Natural killer cell (primary cell): ENCODE data around the gene CDH18. TPM values are rescaled to one million over a fixed set of nuclear protein-coding genes. Genes with fewer than 3 reads are reported as not detected.

ENCODE experiments used
- ATAC-seq, 3 donors: fragments of 150-1000 bp in 2 of 3; fragments of 200-7000 bp in 1 of 3; cut with Tn5 transposase; 1 replicate in 1 of 3; 2 replicates in 2 of 3; pipeline ENCODE4 v1.10.0; 2021; ENCODE audit warnings: mild to moderate bottlenecking in 2 of 3, moderate library complexity in 2 of 3
- DNase-seq, 2 donors: peaks; one replicate each; pipeline versions ENCODE4 v3.0.0 to v3.0.0-alpha.2; 2013 to 2021; ENCODE audit warnings: mixed read lengths in 1 of 2
- H3K27ac ChIP-seq: one replicate; pipeline ENCODE4 v1.5.1; 2013; ENCODE audit warnings: mild to moderate bottlenecking, low read length
- H3K27me3 ChIP-seq: one replicate; pipeline ENCODE4 v1.6.1; 2013; ENCODE audit warnings: low read length; ENCODE audit not compliant: control insufficient read depth, insufficient read depth
- H3K36me3 ChIP-seq: one replicate; pipeline ENCODE4 v1.6.1; 2013; ENCODE audit warnings: low read length; ENCODE audit not compliant: control insufficient read depth, insufficient read depth
- H3K4me1 ChIP-seq: one replicate; pipeline ENCODE4 v1.6.1; 2013; ENCODE audit warnings: low read length; ENCODE audit not compliant: control insufficient read depth, insufficient read depth
- H3K4me3 ChIP-seq: one replicate; pipeline ENCODE4 v1.5.1; 2013; ENCODE audit warnings: low read length
- H3K9me3 ChIP-seq: one replicate; pipeline ENCODE4 v1.6.1; 2013; ENCODE audit warnings: low read length; ENCODE audit not compliant: control insufficient read depth, insufficient read depth
- H3K27ac Mint-ChIP-seq, 2 donors: one replicate each; pipeline ENCODE4 v1.8.0; 2022; ENCODE audit warnings: mild to moderate bottlenecking in 2 of 2, mixed read lengths in 2 of 2, moderate library complexity in 1 of 2
- H3K27me3 Mint-ChIP-seq, 2 donors: one replicate each; pipeline ENCODE4 v1.8.0; 2022; ENCODE audit warnings: low read depth in 2 of 2, mixed read lengths in 2 of 2
- H3K36me3 Mint-ChIP-seq: one replicate; pipeline ENCODE4 v1.8.0; 2022; ENCODE audit warnings: mixed read lengths
- H3K4me1 Mint-ChIP-seq, 2 donors: one replicate each; pipeline ENCODE4 v1.8.0; 2022; ENCODE audit warnings: mixed read lengths in 2 of 2
- H3K4me3 Mint-ChIP-seq: one replicate; pipeline ENCODE4 v1.8.0; 2022; ENCODE audit warnings: mild to moderate bottlenecking, moderate library complexity, mixed read lengths
- H3K9me3 Mint-ChIP-seq, 2 donors: one replicate each; pipeline ENCODE4 v1.8.0; 2022; ENCODE audit warnings: mixed read lengths in 2 of 2
- CTCF ChIP-seq: fragments of 200-600 bp; IDR thresholded peaks from one replicate; pipeline ENCODE4 v1.8.0; 2022; ENCODE audit warnings: antibody characterized with exemption
- WGBS: methylation state at CpG from one replicate; pipeline ENCODE4 v1.1.7; 2013; ENCODE audit warnings: missing lambda C conversion rate; ENCODE audit not compliant: insufficient coverage; 5-methylcytosine and 5-hydroxymethylcytosine counted together
- intact Hi-C: fragments of 100-400 bp; cut with micrococcal nuclease; formaldehyde crosslinking; loops from one replicate; pipeline ENCODE4 v1.14.2; 2022
- total RNA-seq, 4 donors: library from RNA; stranded (reverse); fragments of 120-200 nt in 1 of 4; gene quantifications; one replicate each; pipeline versions ENCODE4 v1.2.3 to v1.2.4, GENCODE V29; 2013 to 2022

Gene CDH18
- total RNA-seq, 3 donors from 2014 or later (not counting 1 experiment from before 2014, with no cell fraction given), result not detected

- Histone ChIP-seq H3K36me3 (no peaks in the 10 kb centered on the region), H3K27ac (no peak overlapping the region), H3K9me3 (peaks cover 3% of the 10 kb centered on the region), H3K4me1 (no peaks in the 10 kb centered on the region), H3K27me3 (no peaks in the 10 kb centered on the region), H3K4me3 (no peak overlapping the region)
- no CpG with 5 or more reads among the region's 1 CpG for WGBS
- H3K36me3 Mint-ChIP-seq, result peaks cover 9% of the 10 kb centered on the region
- no peak for TF ChIP-seq CTCF
- intact Hi-C loops, result no loop called here
- H3K4me1 Mint-ChIP-seq, result no peaks in the 10 kb centered on the region
- no peak overlapping the region for H3K27ac Mint-ChIP-seq
- ATAC-seq (no peak), DNase-seq (no peak)
- H3K4me3 Mint-ChIP-seq, result no peak overlapping the region
- H3K27me3 Mint-ChIP-seq, result no peaks in the 10 kb centered on the region
- peaks cover 11 to 28% of the 10 kb centered on the region in 2 donors for H3K9me3 Mint-ChIP-seq
These were observed 453.2 kb downstream of the CDH18 start for GRCh38 chr5:19534751-19535150.

- Histone ChIP-seq H3K27me3 (no peaks in the 10 kb centered on the region), H3K27ac (no peak overlapping the region), H3K9me3 (peaks cover 3% of the 10 kb centered on the region), H3K4me1 (no peaks in the 10 kb centered on the region), H3K36me3 (no peaks in the 10 kb centered on the region), H3K4me3 (no peak overlapping the region)
- Mint-ChIP-seq H3K4me1 (no peaks in the 10 kb centered on the region), H3K27me3 (no peaks in the 10 kb centered on the region), H3K27ac (no peak overlapping the region), H3K4me3 (no peak overlapping the region), H3K9me3 (peaks cover 9 to 30% of the 10 kb centered on the region in 2 donors), H3K36me3 (peaks cover 9% of the 10 kb centered on the region)
- DNase-seq (no peak), ATAC-seq (no peak)
- intact Hi-C loops, result no loop called here
- no peak for TF ChIP-seq CTCF
- 83% methylated on average over 4 of the region's 4 CpGs for WGBS
These were observed 455.1 kb downstream of the CDH18 start for GRCh38 chr5:19532936-19533335.

- H3K9me3 Mint-ChIP-seq, result peaks cover 6 to 23% of the 10 kb centered on the region in 2 donors
- TF ChIP-seq CTCF, result no peak
- no peak overlapping the region for H3K27ac Mint-ChIP-seq
- no peaks in the 10 kb centered on the region for H3K4me1 ChIP-seq
- H3K4me1 Mint-ChIP-seq, result no peaks in the 10 kb centered on the region
- intact Hi-C loops, result no loop called here
- H3K27me3 Mint-ChIP-seq, result no peaks in the 10 kb centered on the region
- H3K36me3 ChIP-seq, result no peaks in the 10 kb centered on the region
- H3K9me3 ChIP-seq, result peaks cover 3% of the 10 kb centered on the region
- DNase-seq, result no peak
- H3K4me3 Mint-ChIP-seq, result no peak overlapping the region
- WGBS, result 85% methylated on average over 8 of the region's 8 CpGs
- ATAC-seq, result no peak
- H3K27me3 ChIP-seq, result no peaks in the 10 kb centered on the region
- H3K36me3 Mint-ChIP-seq, result peaks cover 7% of the 10 kb centered on the region
- no peak overlapping the region for H3K27ac ChIP-seq
- no peak overlapping the region for H3K4me3 ChIP-seq
These were observed 456.5 kb downstream of the CDH18 start for GRCh38 chr5:19531374-19531952.

GRCh38 chr5:19519448-19519847 is 468.6 kb downstream of the CDH18 start:
- intact Hi-C loops, result no loop called here
- no peak for TF ChIP-seq CTCF

More at GRCh38 chr5:19519448-19519847, 468.6 kb downstream of the CDH18 start:
- Histone ChIP-seq H3K9me3 (peaks cover 6% of the 10 kb centered on the region), H3K27me3 (no peaks in the 10 kb centered on the region), H3K36me3 (no peaks in the 10 kb centered on the region), H3K27ac (no peak overlapping the region), H3K4me3 (no peak overlapping the region), H3K4me1 (no peaks in the 10 kb centered on the region)
- H3K27me3 Mint-ChIP-seq, result no peaks in the 10 kb centered on the region
- no peak overlapping the region for H3K27ac Mint-ChIP-seq
- ATAC-seq, result no peak
- no peaks in the 10 kb centered on the region for H3K36me3 Mint-ChIP-seq
- peaks cover 7 to 9% of the 10 kb centered on the region in 2 donors for H3K9me3 Mint-ChIP-seq
- H3K4me1 Mint-ChIP-seq, result no peaks in the 10 kb centered on the region
- DNase-seq, result no peak
- 63% methylated on average over 2 of the region's 2 CpGs for WGBS
- H3K4me3 Mint-ChIP-seq, result no peak overlapping the region
